CD4-positive, alpha-beta T cell treated with Interleukin-6 for 4 hours (primary cell): ENCODE data around the gene SP6.

Experiments used
- DNase-seq: peaks from one replicate; pipeline ENCODE4 v3.0.0-alpha.2; 2020; ENCODE audit warnings: mixed read lengths

The SP6 gene

GRCh38 chr17:47831003-47831933, 19.7 kb downstream of the SP6 start, which contains the start of the genes LRRC46 and MRPL10:
Gene LRRC46 (plus strand): TSS chr17:47831670. CDS start chr17:47831990, 320 bp downstream.
Gene MRPL10 (minus strand): TSS chr17:47831541. CDS start chr17:47831511, 30 bp downstream.
- DNase-seq, result peak; percentile 93

GRCh38 chr17:47830396-47831002, 20.5 kb downstream of the SP6 start:
- DNase-seq, result no peak

- peak; percentile 49 for DNase-seq
These were observed 21.1 kb downstream of the SP6 start for GRCh38 chr17:47829870-47830269.

- no peak for DNase-seq
These were observed 27.4 kb downstream of the SP6 start for GRCh38 chr17:47823519-47823918.

GRCh38 chr17:47822785-47823184, 28.2 kb downstream of the SP6 start:
- no peak for DNase-seq

GRCh38 chr17:47821424-47822391, 29.3 kb downstream of the SP6 start, which contains the start of gene OSBPL7:
Gene OSBPL7 (minus strand): TSS chr17:47821794. CDS start chr17:47820278, 1,516 bp downstream.
- peak; percentile 89 for DNase-seq

- DNase-seq, result no peak
These were observed 29.9 kb downstream of the SP6 start for GRCh38 chr17:47821031-47821423.

- no peak for DNase-seq
These were observed 30.8 kb downstream of the SP6 start for GRCh38 chr17:47820033-47820789.

- DNase-seq, result no peak
These were observed 31.5 kb downstream of the SP6 start for GRCh38 chr17:47819475-47819874.

- no peak for DNase-seq
These were observed 32.8 kb downstream of the SP6 start for GRCh38 chr17:47818002-47818695.

- DNase-seq, result no peak
These were observed 34.0 kb downstream of the SP6 start for GRCh38 chr17:47816947-47817346.

- DNase-seq, result no peak
These were observed 34.7 kb downstream of the SP6 start for GRCh38 chr17:47816111-47816735.

GRCh38 chr17:47815106-47815918, 35.7 kb downstream of the SP6 start:
- no peak for DNase-seq

- no peak for DNase-seq
These were observed 37.4 kb downstream of the SP6 start for GRCh38 chr17:47813512-47814031.

GRCh38 chr17:47813077-47813476, 37.9 kb downstream of the SP6 start:
- no peak for DNase-seq

- no peak for DNase-seq
These were observed 38.6 kb downstream of the SP6 start for GRCh38 chr17:47812146-47812920.

- DNase-seq, result no peak
These were observed 39.3 kb downstream of the SP6 start for GRCh38 chr17:47811709-47812108.

- DNase-seq, result no peak
These were observed 39.9 kb downstream of the SP6 start for GRCh38 chr17:47810901-47811635.
